HG02642 (cell line): Measurements from ENCODE around the gene PRAME.
A peak's percentile ranks its signal among the peaks of the same experiment; 100 is the strongest.
"Not testable (repeated sequence)": the region's sequence is repeated elsewhere in the genome, so short reads cannot be mapped to it uniquely, and the experiment has no call there.

Experiments used
- ATAC-seq: cut with Tn5 transposase; IDR thresholded peaks from one replicate; pipeline ENCODE4 v1.9.1; 2021; ENCODE audit warnings: mild to moderate bottlenecking; ENCODE audit not compliant: unreplicated experiment, poor library complexity

Gene PRAME

GRCh38 chr22:22558972-22559603, at the start of gene PRAME:
PRAME (minus strand) TSS chr22:22559265; CDS start chr22:22556832, 2,433 bp downstream.
- ATAC-seq = peak; percentile 48

- not testable (repeated sequence) for ATAC-seq
These were observed 49.0 kb upstream of the PRAME start for GRCh38 chr22:22608022-22608421.

GRCh38 chr22:22605074-22605404, 46.0 kb upstream of the PRAME start:
- ATAC-seq = no peak

GRCh38 chr22:22604326-22605073, 45.4 kb upstream of the PRAME start:
- ATAC-seq = no peak

- ATAC-seq = no peak
These were observed 44.4 kb upstream of the PRAME start for GRCh38 chr22:22603470-22603947.

GRCh38 chr22:22600531-22601261, 41.6 kb upstream of the PRAME start:
- no peak for ATAC-seq

GRCh38 chr22:22599248-22599647, 40.2 kb upstream of the PRAME start:
- no peak for ATAC-seq

GRCh38 chr22:22598144-22598543, 39.1 kb upstream of the PRAME start:
- no peak for ATAC-seq

GRCh38 chr22:22595001-22595835, 36.2 kb upstream of the PRAME start:
- ATAC-seq = no peak

- ATAC-seq = no peak
These were observed 35.0 kb upstream of the PRAME start for GRCh38 chr22:22593964-22594656.

GRCh38 chr22:22593250-22593649, 34.2 kb upstream of the PRAME start:
- ATAC-seq = no peak

- no peak for ATAC-seq
These were observed 32.6 kb upstream of the PRAME start for GRCh38 chr22:22591348-22592299.

- ATAC-seq = no peak
These were observed 31.2 kb upstream of the PRAME start for GRCh38 chr22:22590136-22590891.

GRCh38 chr22:22588485-22589164, 29.6 kb upstream of the PRAME start:
- ATAC-seq = no peak

- ATAC-seq = no peak
These were observed 28.6 kb upstream of the PRAME start for GRCh38 chr22:22587577-22588188.

- no peak for ATAC-seq
These were observed 25.7 kb upstream of the PRAME start for GRCh38 chr22:22584722-22585121.

GRCh38 chr22:22583030-22583429, 24.0 kb upstream of the PRAME start:
- ATAC-seq = no peak
